ENCODE results near the gene ZCCHC17.

DNA sequence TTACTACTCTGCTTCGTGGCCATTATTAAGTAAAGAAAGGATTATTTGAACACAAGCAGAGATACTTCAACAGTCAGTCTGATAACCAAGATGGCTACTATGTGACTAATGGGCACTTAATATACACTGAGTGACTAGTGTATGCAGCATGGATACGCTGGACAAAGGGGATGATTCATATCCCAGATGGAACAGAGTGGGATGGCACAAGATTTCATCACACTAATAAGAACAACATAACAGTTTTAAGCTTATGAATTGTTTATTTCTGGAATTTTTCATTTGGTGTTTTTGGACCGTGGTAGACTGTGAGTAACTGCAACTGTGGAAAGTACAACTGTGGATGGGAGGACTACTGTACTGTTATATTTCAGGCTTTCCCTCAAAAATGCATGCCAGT, 9.4 kb downstream of the ZCCHC17 start:
- TF ChIP-seq, protein P1, sequence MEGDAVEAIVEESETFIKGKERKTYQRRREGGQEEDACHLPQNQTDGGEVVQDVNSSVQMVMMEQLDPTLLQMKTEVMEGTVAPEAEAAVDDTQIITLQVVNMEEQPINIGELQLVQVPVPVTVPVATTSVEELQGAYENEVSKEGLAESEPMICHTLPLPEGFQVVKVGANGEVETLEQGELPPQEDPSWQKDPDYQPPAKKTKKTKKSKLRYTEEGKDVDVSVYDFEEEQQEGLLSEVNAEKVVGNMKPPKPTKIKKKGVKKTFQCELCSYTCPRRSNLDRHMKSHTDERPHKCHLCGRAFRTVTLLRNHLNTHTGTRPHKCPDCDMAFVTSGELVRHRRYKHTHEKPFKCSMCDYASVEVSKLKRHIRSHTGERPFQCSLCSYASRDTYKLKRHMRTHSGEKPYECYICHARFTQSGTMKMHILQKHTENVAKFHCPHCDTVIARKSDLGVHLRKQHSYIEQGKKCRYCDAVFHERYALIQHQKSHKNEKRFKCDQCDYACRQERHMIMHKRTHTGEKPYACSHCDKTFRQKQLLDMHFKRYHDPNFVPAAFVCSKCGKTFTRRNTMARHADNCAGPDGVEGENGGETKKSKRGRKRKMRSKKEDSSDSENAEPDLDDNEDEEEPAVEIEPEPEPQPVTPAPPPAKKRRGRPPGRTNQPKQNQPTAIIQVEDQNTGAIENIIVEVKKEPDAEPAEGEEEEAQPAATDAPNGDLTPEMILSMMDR (conservative IDR thresholded peaks at IDR 0.05 in 1 of 2, IDR thresholded peaks at IDR 0.05 in 1 of 2; ENCODE audit: extremely low read depth in 1 of 2, insufficient read depth in 1 of 2, low read depth in 1 of 2, low read length in 2 of 2) = no peak
- no peak for TF ChIP-seq EZH2 (IDR thresholded peaks at IDR 0.05; ENCODE audit: borderline replicate concordance, low read length)

Measured in mammary epithelial cell (primary cell).